ENCODE data around the gene GABARAPL2. TPM values are rescaled to one million over a fixed set of nuclear protein-coding genes. Genes with fewer than 3 reads are reported as not detected.

Gene GABARAPL2
- total RNA-seq (2021; ENCODE audit: unreplicated experiment) (76.9 TPM), Bru-seq, nascent RNA (percentile 81 among the genes with signal in this experiment), BruChase-seq, experiment 1, labeled RNA remaining after a 6-hour chase (percentile 87 among the genes with signal in this experiment), BruChase-seq, experiment 2, labeled RNA remaining after a 2-hour chase (percentile 78 among the genes with signal in this experiment)
- 86.3 and 99.2 TPM in 2 replicates for polyA plus RNA-seq (2012)
- long read RNA-seq, transcript GABARAPL2-201 (4 exons, 1,002 nt): major isoform, 83 of 87 reads
- long read RNA-seq, partial matches to known transcripts: 1 of 87 reads
- long read RNA-seq, other reads (novel, unspliced or antisense): 0 of 87 reads

- Histone ChIP-seq H3K27me3 (ENCODE audit: insufficient read depth, low read length) (no peaks in the 10 kb centered on the region), H3K36me3 (ENCODE audit: control insufficient read depth in 1 of 2, insufficient read depth in 2 of 2, low read length in 2 of 2) (peaks cover 20 to 24% of the 10 kb centered on the region in 2 experiments; a peak in 3 of 4 replicates), H3K9ac (ENCODE audit: low read length) (peak within 1 kb of the TSS; percentile 76), H3K79me2 (ENCODE audit: insufficient read depth, low read length) (peaks cover 17% of the 10 kb centered on the region), H3K4me2 (ENCODE audit: low read length) (peak within 1 kb of the TSS; percentile 100), H4K20me1 (ENCODE audit: insufficient read depth) (no peaks in the 10 kb centered on the region), H2AFZ (ENCODE audit: low read depth, low read length, poor library complexity, severe bottlenecking) (peak within 1 kb of the TSS; percentile 43), H3K4me1 (ENCODE audit: control insufficient read depth in 1 of 2, insufficient read depth in 2 of 2, low read length in 2 of 2) (peaks cover 15 to 24% of the 10 kb centered on the region in 2 experiments), H3K9me2 (ENCODE audit: insufficient read depth) (no peaks in the 10 kb centered on the region), H3K4me3 (replicated peaks in 1 of 2; ENCODE audit: low read depth in 1 of 2, low read length in 2 of 2) (peak within 1 kb of the TSS; percentile 90), H3K27ac (ENCODE audit: low read depth, low read length) (peak within 1 kb of the TSS; percentile 68; the same call in 1 of the 2 replicates), H3K9me3 (ENCODE audit: control insufficient read depth in 1 of 2, insufficient read depth in 1 of 2, low read depth in 1 of 2, low read length in 2 of 2) (no peaks in the 10 kb centered on the region)
- BruUV-seq (replicated peaks): no TSS peak
- peak; percentile 80 for ATAC-seq
- intact Hi-C loops (cut with micrococcal nuclease): no loop called here
- POLR2A ChIA-PET: interaction anchor here (1.4 to 1.5 kb wide), 2 partner anchors 10 to 57 kb away, joined by 5 to 6 read pairs; partner anchors contain the start of genes ADAT1 and TMEM231
- RAD21 ChIA-PET (ENCODE audit: low non-redundant PET in 1 of 2, low total read pairs in 2 of 2, uncharacterized antibody in 2 of 2, unreplicated experiment in 2 of 2): interaction anchor here in 1 of 2 experiments (0.7 kb wide), 1 partner anchor 102 kb away, joined by 3 read pairs; no protein-coding TSS in a partner anchor
- CTCF ChIA-PET: interaction anchor here (0.9 to 2.1 kb wide), 2 partner anchors 45 to 49 kb away, joined by 3 to 10 read pairs; no protein-coding TSS in a partner anchor
- TF ChIP-seq ELF1 (IDR thresholded peaks at IDR 0.05; ENCODE audit: borderline replicate concordance, low read depth): no peak
- TF ChIP-seq SP1 (IDR thresholded peaks at IDR 0.05; ENCODE audit: low read depth): peak; percentile 29; the same call in 1 of the 2 replicates
- TF ChIP-seq ZFX (IDR thresholded peaks at IDR 0.05): peak; percentile 76; the same call in 1 of the 2 replicates
- TF ChIP-seq YY1 (IDR thresholded peaks at IDR 0.05; ENCODE audit: extremely low read depth, insufficient replicate concordance, low read depth, low read length): peak; percentile 60
- no peak for TF ChIP-seq SRF (IDR thresholded peaks at IDR 0.05; ENCODE audit: low read depth)
- TF ChIP-seq SIN3A (IDR thresholded peaks at IDR 0.05; ENCODE audit: low read depth): no peak
- peak; percentile 81 for TF ChIP-seq POLR2AphosphoS5 (IDR thresholded peaks at IDR 0.05; ENCODE audit: low read depth, low read length)
- TF ChIP-seq EGR1 (IDR thresholded peaks at IDR 0.05; ENCODE audit: low read depth): peak; percentile 21; the same call in 1 of the 2 replicates
- no peak for TF ChIP-seq ATF3 (IDR thresholded peaks at IDR 0.05)
- peak; percentile 50 for DNase-seq (ENCODE audit: low read depth, low spot score)
Measured at GRCh38 chr16:75566040-75566757, at the start of gene GABARAPL2. Gene GABARAPL2, plus strand, starts transcription at chr16:75566379. Its CDS starts 108 bp downstream, at chr16:75566487.

Measured in HCT116 (cell line).